Measurements from ENCODE around the gene USPL1.

USPL1 gene

DNA sequence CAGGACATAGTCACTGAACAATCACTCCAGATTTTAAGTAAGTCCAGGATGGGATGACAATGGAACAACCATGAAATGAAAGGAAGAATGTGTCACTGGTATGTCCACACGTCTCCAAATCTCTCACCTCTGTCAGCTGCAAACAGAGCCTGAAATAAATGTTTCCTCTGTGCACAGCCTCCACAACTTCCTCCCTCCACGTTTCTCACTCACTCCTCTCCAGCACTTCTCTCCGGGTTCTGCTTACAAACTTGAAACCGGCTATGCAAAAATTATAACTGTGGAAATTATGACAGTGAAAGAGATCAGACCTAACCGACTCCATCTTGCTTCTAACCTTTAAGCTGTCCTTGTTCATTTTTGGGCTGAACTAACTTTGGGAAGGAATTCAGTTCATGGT, 82.6 kb downstream of the USPL1 start:
- no peak for DNase-seq

DNA sequence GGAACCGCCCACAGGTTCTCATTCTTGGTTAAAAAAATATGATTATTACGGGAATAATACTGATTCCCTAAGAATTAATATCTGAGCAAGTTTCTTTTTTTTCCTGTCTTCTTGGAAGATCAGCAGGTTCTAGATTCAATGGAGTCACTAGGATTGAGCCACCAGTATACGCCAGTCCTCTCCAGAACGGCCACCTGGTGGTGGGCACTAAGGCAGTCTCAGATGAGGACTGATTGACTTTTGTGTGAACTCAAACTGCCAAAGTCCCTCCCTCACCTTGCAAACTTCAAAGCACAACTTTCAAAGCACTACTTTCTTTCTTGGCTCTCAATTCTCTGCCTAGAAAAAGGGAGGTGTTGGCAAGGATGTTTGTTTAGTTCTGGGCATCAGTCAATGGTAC, 84.3 kb downstream of the USPL1 start:
- no peak for DNase-seq

DNA sequence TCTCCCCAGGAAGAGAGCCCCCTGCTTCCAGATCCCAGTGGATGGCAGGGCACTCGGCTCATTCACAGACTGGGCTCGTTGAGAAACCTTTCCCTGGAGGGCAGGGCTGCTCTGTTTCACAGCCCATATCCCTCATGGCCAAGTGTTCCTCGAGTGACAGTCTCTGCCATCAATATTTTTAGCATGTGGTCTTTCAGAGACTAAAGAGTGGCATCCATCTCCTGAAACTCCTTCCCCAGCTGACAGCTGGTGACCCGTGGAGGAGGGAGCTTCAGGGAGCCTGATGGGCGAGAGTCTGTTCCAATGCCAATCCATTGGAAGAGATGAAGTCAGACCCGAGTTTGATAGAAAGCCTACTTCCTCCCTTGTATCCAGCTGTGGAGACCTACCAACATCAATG, 86.9 kb downstream of the USPL1 start:
- no peak for DNase-seq

DNA sequence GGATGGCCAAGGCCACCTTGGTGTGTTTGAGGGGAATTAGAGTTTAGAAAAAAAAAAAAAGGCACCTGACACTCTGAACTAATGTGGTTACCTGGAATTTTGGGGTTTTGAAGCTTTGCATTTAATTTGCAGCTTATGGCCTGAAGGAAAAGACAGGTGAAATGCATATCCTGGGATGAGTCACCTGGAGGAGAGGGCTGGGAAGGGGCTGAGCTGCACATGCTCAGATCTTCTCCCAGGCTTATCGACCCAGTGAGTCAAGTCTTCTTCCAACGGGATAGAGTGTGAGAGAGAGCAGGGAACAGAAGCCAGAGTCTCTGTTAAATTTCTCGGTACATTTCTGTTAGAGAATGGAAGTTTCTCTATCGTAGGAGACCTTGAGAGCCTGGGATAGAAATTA, 88.0 kb downstream of the USPL1 start:
- no peak for DNase-seq

DNA sequence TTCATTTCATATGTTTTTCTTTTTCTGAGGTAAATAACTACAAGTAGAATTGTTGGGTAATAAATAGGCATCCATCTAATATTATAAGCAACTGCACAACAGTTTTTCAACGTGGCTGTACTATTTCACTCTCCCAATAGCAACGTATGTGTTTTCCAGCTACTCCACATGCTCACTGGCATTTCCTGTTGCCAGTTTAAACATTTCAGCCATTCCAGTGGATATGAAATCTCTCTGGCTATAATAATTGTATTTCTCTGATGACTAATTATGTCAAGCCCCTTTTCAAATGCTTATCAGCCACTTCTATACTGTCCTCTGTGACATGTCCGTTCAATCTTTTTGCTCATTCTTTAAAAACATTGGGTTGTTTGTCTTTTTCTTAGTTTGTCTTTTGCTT, 90.8 kb downstream of the USPL1 start:
- no peak for DNase-seq
